ENCODE measurements around the gene RTCB. TPM values are rescaled to one million over a fixed set of nuclear protein-coding genes. Genes with fewer than 3 reads are reported as not detected.

Gene RTCB
- total RNA-seq, 1 experiment from 2014 or later: 101 TPM

DNA sequence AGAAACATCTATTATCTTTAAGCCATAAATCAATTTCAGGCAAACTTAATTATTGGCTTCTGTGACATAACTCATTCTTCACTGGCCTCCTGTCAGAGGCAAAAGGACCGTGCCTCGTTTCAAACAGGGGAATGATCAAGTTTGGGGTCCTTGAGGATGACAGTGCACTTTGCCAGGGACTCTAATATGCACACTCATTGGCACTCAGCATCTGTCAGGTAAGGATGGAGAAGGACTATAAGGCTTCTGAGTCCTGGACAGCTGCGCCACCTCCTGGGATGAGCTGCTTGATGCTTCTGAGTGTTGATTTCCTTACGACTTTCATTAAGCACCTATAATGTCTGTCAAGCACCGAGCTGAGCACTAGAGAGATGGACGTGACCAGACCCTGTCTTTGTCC is 32.0 kb upstream of the RTCB start:
- peak; percentile 33 for DNase-seq
- Histone ChIP-seq H3K79me1 (ENCODE audit: insufficient read depth, low read depth, low read length, poor library complexity, severe bottlenecking) (no peaks in the 10 kb centered on the region), H3K4ac (ENCODE audit: low read depth, low read length) (no peak overlapping the region), H4K5ac (ENCODE audit: insufficient read length, low read depth, low read length) (no peak overlapping the region), H3K14ac (ENCODE audit: insufficient read depth, low read length) (no peak overlapping the region), H4K91ac (ENCODE audit: insufficient read length, low read depth, low read length) (no peak overlapping the region), H4K20me1 (ENCODE audit: control insufficient read depth, insufficient read depth, insufficient read length) (no peaks in the 10 kb centered on the region), H3K27me3 (ENCODE audit: insufficient read depth, low read length) (no peaks in the 10 kb centered on the region; the same call in 1 of the 2 replicates), H2BK20ac (ENCODE audit: low read depth, low read length, poor library complexity, severe bottlenecking) (no peak overlapping the region), H3K27ac (ENCODE audit: insufficient read length, low read depth, low read length) (no peak overlapping the region), H2BK5ac (ENCODE audit: insufficient read length, low read length) (no peak overlapping the region), H4K8ac (replicated peaks; ENCODE audit: insufficient read length, low read depth, low read length) (no peak overlapping the region), H3K4me1 (ENCODE audit: insufficient read depth, low read length) (no peaks in the 10 kb centered on the region), H2BK12ac (ENCODE audit: insufficient read length, low read depth, low read length) (no peak overlapping the region), H3K56ac (ENCODE audit: insufficient read length, low read depth, low read length) (no peak overlapping the region), H3K9ac (ENCODE audit: extremely low read depth, insufficient read length, low read length) (no peak overlapping the region), H2BK15ac (ENCODE audit: low read depth, low read length) (no peak overlapping the region), H2BK120ac (ENCODE audit: low read depth, low read length, poor library complexity, severe bottlenecking) (no peak overlapping the region), H3K18ac (ENCODE audit: insufficient read length, low read depth, low read length) (no peak overlapping the region), H3K9me3 (ENCODE audit: control insufficient read depth, low read depth, low read length) (no peaks in the 10 kb centered on the region), H3K79me2 (ENCODE audit: insufficient read depth, low read length) (no peaks in the 10 kb centered on the region), H3K4me2 (ENCODE audit: insufficient read depth, insufficient read length, low read length) (no peak overlapping the region), H2AK5ac (ENCODE audit: insufficient read length, low read length) (no peak overlapping the region), H3K23ac (ENCODE audit: insufficient read length, low read depth, low read length) (no peak overlapping the region), H2AFZ (ENCODE audit: low read length) (no peak overlapping the region), H3K23me2 (ENCODE audit: insufficient read length, low read depth, low read length, poor library complexity, severe bottlenecking) (no peaks in the 10 kb centered on the region), H3T11ph (ENCODE audit: low read length) (no peak overlapping the region)
- H3K27me3 Mint-ChIP-seq (ENCODE audit: low read depth): peaks cover 13% of the 10 kb centered on the region
- no CpG with 5 or more reads among the region's 6 CpGs for WGBS (ENCODE audit: extremely low coverage, insufficient read length, low lambda C conversion rate)
- no peak overlapping the region for H3K4me3 Mint-ChIP-seq
- H3K36me3 Mint-ChIP-seq (ENCODE audit: insufficient read depth in 1 of 3, low read depth in 3 of 3): no peaks in the 10 kb centered on the region
- no peaks in the 10 kb centered on the region for H3K4me1 Mint-ChIP-seq
- TF ChIP-seq, protein P1, sequence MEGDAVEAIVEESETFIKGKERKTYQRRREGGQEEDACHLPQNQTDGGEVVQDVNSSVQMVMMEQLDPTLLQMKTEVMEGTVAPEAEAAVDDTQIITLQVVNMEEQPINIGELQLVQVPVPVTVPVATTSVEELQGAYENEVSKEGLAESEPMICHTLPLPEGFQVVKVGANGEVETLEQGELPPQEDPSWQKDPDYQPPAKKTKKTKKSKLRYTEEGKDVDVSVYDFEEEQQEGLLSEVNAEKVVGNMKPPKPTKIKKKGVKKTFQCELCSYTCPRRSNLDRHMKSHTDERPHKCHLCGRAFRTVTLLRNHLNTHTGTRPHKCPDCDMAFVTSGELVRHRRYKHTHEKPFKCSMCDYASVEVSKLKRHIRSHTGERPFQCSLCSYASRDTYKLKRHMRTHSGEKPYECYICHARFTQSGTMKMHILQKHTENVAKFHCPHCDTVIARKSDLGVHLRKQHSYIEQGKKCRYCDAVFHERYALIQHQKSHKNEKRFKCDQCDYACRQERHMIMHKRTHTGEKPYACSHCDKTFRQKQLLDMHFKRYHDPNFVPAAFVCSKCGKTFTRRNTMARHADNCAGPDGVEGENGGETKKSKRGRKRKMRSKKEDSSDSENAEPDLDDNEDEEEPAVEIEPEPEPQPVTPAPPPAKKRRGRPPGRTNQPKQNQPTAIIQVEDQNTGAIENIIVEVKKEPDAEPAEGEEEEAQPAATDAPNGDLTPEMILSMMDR (conservative IDR thresholded peaks at IDR 0.05): peak; percentile 56; the same call in 2 of the 3 replicates
- no peak overlapping the region for H3K27ac Mint-ChIP-seq
- no peaks in the 10 kb centered on the region for H3K9me3 Mint-ChIP-seq

Measured in H9 (cell line).